ENCODE measurements around the gene SLC25A30.
"Not testable (repeated sequence)": the region's sequence is repeated elsewhere in the genome, so short reads cannot be mapped to it uniquely, and the experiment has no call there.

SLC25A30 gene

GRCh38 chr13:45419945-45420344, 1.8 kb upstream of the SLC25A30 start:
- no peak overlapping the region for H3K27ac ChIP-seq (ENCODE audit: low read depth, low read length)
- no peak overlapping the region for H3K4me3 ChIP-seq (ENCODE audit: insufficient read depth, low read length, poor library complexity, severe bottlenecking)
- H3K9ac ChIP-seq (ENCODE audit: low read length): no peak overlapping the region
- H3K27me3 ChIP-seq (ENCODE audit: low read length): no peaks in the 10 kb centered on the region
- H4K20me1 ChIP-seq (ENCODE audit: low read depth, low read length): no peaks in the 10 kb centered on the region
- no peaks in the 10 kb centered on the region for H3K79me2 ChIP-seq (ENCODE audit: insufficient read depth, low read length)
- TF ChIP-seq CTCF (IDR thresholded peaks at IDR 0.05; ENCODE audit: insufficient read depth, low read length, poor library complexity, severe bottlenecking) (no peak), EZH2phosphoT487 (conservative IDR thresholded peaks at IDR 0.05; ENCODE audit: low read length) (no peak)
- H3K9me3 ChIP-seq (ENCODE audit: insufficient read depth, low read length): no peaks in the 10 kb centered on the region
- H3K9me2 ChIP-seq (replicated peaks; ENCODE audit: insufficient read depth, low read length): no peaks in the 10 kb centered on the region
- peaks cover 16% of the 10 kb centered on the region for H3F3A ChIP-seq (ENCODE audit: insufficient read depth)
- H3K36me3 ChIP-seq (ENCODE audit: low read length): no peaks in the 10 kb centered on the region
- no peak overlapping the region for H3K4me2 ChIP-seq (ENCODE audit: low read depth, low read length, poor library complexity, severe bottlenecking)
- H2AFZ ChIP-seq (ENCODE audit: low read depth, low read length, severe bottlenecking): no peak overlapping the region

- not testable (repeated sequence) for H3K79me2 ChIP-seq (ENCODE audit: insufficient read depth, low read length); H3K9me3 ChIP-seq (ENCODE audit: insufficient read depth, low read length); H3K9me2 ChIP-seq (replicated peaks; ENCODE audit: insufficient read depth, low read length); H3K36me3 ChIP-seq (ENCODE audit: low read length); H3K4me2 ChIP-seq (ENCODE audit: low read depth, low read length, poor library complexity, severe bottlenecking); H3K4me3 ChIP-seq (ENCODE audit: insufficient read depth, low read length, poor library complexity, severe bottlenecking); H3K27ac ChIP-seq (ENCODE audit: low read depth, low read length); H2AFZ ChIP-seq (ENCODE audit: low read depth, low read length, severe bottlenecking); H4K20me1 ChIP-seq (ENCODE audit: low read depth, low read length); H3K9ac ChIP-seq (ENCODE audit: low read length); H3K27me3 ChIP-seq (ENCODE audit: low read length)
- H3F3A ChIP-seq (ENCODE audit: insufficient read depth): peaks cover 16% of the 10 kb centered on the region
Observed at GRCh38 chr13:45419389-45419788, 1.2 kb upstream of the SLC25A30 start.

- Histone ChIP-seq H3K4me3 (ENCODE audit: insufficient read depth, low read length, poor library complexity, severe bottlenecking) (peak overlapping the region; percentile 62), H3K9ac (ENCODE audit: low read length) (peak overlapping the region; percentile 47; the same call in 1 of the 2 replicates), H3K27ac (ENCODE audit: low read depth, low read length) (no peak overlapping the region), H3K79me2 (ENCODE audit: insufficient read depth, low read length) (no peaks in the 10 kb centered on the region), H2AFZ (ENCODE audit: low read depth, low read length, severe bottlenecking) (no peak overlapping the region), H3K9me3 (ENCODE audit: insufficient read depth, low read length) (no peaks in the 10 kb centered on the region), H4K20me1 (ENCODE audit: low read depth, low read length) (no peaks in the 10 kb centered on the region), H3F3A (ENCODE audit: insufficient read depth) (peaks cover 13% of the 10 kb centered on the region), H3K36me3 (ENCODE audit: low read length) (no peaks in the 10 kb centered on the region), H3K27me3 (ENCODE audit: low read length) (no peaks in the 10 kb centered on the region), H3K9me2 (replicated peaks; ENCODE audit: insufficient read depth, low read length) (no peaks in the 10 kb centered on the region), H3K4me2 (ENCODE audit: low read depth, low read length, poor library complexity, severe bottlenecking) (peak overlapping the region; percentile 83)
- TF ChIP-seq CTCF (IDR thresholded peaks at IDR 0.05; ENCODE audit: insufficient read depth, low read length, poor library complexity, severe bottlenecking) (no peak), EZH2phosphoT487 (conservative IDR thresholded peaks at IDR 0.05; ENCODE audit: low read length) (no peak)
Observed at GRCh38 chr13:45416516-45417128, 1.6 kb downstream of the SLC25A30 start.

GRCh38 chr13:45415112-45415511, 3.1 kb downstream of the SLC25A30 start:
- Histone ChIP-seq H3K9me3 (ENCODE audit: insufficient read depth, low read length) (no peaks in the 10 kb centered on the region), H3F3A (ENCODE audit: insufficient read depth) (peaks cover 13% of the 10 kb centered on the region), H3K27me3 (ENCODE audit: low read length) (no peaks in the 10 kb centered on the region), H3K36me3 (ENCODE audit: low read length) (no peaks in the 10 kb centered on the region), H3K9ac (ENCODE audit: low read length) (no peak overlapping the region), H2AFZ (ENCODE audit: low read depth, low read length, severe bottlenecking) (no peak overlapping the region), H3K79me2 (ENCODE audit: insufficient read depth, low read length) (no peaks in the 10 kb centered on the region), H3K4me3 (ENCODE audit: insufficient read depth, low read length, poor library complexity, severe bottlenecking) (no peak overlapping the region), H4K20me1 (ENCODE audit: low read depth, low read length) (no peaks in the 10 kb centered on the region), H3K27ac (ENCODE audit: low read depth, low read length) (no peak overlapping the region), H3K4me2 (ENCODE audit: low read depth, low read length, poor library complexity, severe bottlenecking) (no peak overlapping the region), H3K9me2 (replicated peaks; ENCODE audit: insufficient read depth, low read length) (no peaks in the 10 kb centered on the region)
- no peak for TF ChIP-seq CTCF (IDR thresholded peaks at IDR 0.05; ENCODE audit: insufficient read depth, low read length, poor library complexity, severe bottlenecking)
- TF ChIP-seq EZH2phosphoT487 (conservative IDR thresholded peaks at IDR 0.05; ENCODE audit: low read length): no peak
